ENCODE data around the gene CCDC110.

The CCDC110 gene

DNA sequence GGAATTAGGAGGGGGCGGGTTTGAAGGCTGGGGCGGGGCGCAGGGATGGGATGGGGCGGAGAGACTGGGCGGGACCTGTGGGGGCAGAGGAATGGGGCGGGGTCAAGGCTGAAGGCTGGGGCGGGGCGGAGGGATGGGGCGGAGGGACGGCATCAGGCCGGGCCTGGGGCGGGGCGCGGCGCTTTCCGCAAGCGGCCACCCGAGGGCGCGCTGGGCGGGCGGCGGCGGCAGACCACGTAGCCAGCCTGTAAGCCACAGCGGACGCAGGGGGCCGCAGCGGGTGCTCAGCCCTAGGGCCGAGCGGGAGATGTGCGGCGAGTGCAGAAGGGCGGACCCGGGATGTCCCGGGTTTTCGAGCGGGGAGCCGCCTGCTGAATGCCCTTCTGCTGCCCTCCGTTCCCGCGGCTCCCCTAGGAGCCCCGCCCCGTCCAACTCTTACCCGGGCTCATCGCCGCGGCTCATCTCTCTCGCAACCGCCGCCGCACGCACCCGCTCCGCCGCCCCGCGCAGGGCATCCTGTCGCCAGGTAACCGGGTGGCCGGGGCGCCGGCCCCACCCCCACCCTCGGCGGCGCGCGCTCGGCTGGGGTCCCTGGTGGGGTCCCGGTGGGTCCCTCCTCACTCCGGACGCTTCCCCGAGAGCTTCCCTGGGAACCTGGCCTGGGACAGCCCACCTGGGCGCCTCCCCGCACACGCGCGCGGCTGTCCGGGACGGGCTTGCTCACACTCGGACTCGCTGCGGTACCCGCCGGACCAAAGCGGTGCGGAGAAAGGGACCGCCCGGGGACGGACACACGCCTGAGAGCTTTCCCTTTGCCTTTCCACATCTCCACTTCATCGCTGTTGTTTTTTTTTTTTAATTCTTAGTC is at the start of gene CCDC110:
TSS of gene CCDC110 (minus strand) at position 499 of the 868 bp plus-strand sequence. CDS start at position 449, 50 bp downstream.
- no peak for FAIRE-seq

DNA sequence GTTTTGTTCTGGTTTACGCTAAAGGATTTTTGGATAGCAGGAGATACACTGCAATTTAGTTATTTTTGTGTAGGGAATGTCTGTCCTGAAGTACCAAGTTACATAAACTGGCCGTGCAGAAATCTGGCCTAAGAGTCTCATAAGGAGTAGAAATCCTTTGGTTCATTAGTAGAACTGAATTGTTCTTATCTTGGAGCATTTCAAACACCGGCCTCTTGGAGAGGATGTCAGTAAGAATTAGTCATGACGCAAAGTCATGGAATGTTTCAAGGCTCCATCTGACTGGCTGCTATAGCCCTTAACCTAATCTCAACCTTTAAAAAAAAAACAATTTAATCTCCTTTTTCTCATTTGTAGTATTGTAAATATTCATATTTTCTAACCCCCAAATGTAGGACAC is 48.6 kb upstream of the CCDC110 start:
- no peak for FAIRE-seq
- TF ChIP-seq, protein P1, sequence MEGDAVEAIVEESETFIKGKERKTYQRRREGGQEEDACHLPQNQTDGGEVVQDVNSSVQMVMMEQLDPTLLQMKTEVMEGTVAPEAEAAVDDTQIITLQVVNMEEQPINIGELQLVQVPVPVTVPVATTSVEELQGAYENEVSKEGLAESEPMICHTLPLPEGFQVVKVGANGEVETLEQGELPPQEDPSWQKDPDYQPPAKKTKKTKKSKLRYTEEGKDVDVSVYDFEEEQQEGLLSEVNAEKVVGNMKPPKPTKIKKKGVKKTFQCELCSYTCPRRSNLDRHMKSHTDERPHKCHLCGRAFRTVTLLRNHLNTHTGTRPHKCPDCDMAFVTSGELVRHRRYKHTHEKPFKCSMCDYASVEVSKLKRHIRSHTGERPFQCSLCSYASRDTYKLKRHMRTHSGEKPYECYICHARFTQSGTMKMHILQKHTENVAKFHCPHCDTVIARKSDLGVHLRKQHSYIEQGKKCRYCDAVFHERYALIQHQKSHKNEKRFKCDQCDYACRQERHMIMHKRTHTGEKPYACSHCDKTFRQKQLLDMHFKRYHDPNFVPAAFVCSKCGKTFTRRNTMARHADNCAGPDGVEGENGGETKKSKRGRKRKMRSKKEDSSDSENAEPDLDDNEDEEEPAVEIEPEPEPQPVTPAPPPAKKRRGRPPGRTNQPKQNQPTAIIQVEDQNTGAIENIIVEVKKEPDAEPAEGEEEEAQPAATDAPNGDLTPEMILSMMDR (IDR thresholded peaks at IDR 0.05; ENCODE audit: insufficient read depth, missing control alignments): no peak
- no peak for DNase-seq (ENCODE audit: insufficient read length, low spot score)

More for the DNA sequence above, at the start of gene CCDC110:
- TF ChIP-seq, protein P1 (IDR thresholded peaks at IDR 0.05; ENCODE audit: insufficient read depth, missing control alignments): peak; percentile 57
- peak; percentile 74 for DNase-seq (ENCODE audit: insufficient read length, low spot score)

DNA sequence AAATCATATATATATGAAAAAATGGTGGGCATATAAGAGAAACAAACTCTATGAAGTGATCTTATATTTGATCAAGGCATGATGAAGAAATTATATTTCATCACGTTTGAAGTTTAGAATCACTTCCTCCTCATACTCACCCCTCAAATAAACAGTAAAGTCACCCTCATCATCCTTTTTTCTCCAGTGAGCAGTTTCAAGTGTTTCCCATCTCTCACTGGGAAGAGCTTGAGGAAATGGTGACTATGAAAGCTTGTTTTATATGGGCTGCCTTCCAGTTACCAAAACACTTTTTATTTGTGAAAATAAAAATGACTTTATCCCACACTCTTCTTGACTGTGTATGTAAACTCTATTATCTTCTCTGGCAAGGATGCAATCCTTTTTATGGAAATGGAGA is 47.0 kb upstream of the CCDC110 start:
- FAIRE-seq: no peak
- TF ChIP-seq, protein P1 (IDR thresholded peaks at IDR 0.05; ENCODE audit: insufficient read depth, missing control alignments): no peak
- no peak for DNase-seq (ENCODE audit: insufficient read length, low spot score)

DNA sequence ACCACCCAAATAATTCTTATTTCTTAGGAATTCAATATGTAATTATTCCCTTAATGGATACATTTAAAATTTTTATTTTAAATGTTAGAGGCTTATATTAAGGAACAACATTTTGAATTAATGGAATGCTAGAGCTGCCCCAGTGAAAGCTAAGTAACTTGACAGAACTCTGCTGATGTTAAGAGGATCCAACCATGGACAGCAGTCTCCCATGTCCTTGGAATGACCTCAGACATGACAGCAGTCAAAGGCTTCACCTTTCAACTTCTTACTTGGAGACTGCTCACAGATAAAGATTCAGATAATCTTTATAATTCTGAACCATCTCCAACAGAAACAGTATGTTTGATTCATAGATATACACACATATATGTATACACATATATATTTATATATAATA is 46.5 kb upstream of the CCDC110 start:
- DNase-seq (ENCODE audit: insufficient read length, low spot score) (no peak), FAIRE-seq (no peak)
- TF ChIP-seq, protein P1 (IDR thresholded peaks at IDR 0.05; ENCODE audit: insufficient read depth, missing control alignments): no peak

DNA sequence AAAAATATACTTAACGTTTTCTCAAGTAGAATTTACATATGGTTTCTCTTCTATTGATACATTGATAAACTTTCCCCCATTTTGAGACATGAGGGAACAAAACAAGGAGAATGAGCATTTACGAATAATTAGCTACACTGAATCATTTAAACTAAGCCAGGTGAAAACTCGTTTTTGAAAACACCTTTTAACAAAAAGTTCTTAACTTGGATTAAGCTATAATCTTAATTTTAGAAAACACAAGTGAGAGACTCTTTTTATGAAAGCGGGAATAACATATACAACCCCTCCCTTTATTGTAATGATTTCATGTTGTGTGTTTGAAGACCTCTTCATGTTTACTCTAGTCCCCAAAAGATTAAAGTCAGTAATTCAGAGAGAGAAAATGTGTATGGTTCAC is 43.7 kb upstream of the CCDC110 start:
- FAIRE-seq (no peak), DNase-seq (ENCODE audit: insufficient read length, low spot score) (no peak)
- TF ChIP-seq, protein P1 (IDR thresholded peaks at IDR 0.05; ENCODE audit: insufficient read depth, missing control alignments): no peak

DNA sequence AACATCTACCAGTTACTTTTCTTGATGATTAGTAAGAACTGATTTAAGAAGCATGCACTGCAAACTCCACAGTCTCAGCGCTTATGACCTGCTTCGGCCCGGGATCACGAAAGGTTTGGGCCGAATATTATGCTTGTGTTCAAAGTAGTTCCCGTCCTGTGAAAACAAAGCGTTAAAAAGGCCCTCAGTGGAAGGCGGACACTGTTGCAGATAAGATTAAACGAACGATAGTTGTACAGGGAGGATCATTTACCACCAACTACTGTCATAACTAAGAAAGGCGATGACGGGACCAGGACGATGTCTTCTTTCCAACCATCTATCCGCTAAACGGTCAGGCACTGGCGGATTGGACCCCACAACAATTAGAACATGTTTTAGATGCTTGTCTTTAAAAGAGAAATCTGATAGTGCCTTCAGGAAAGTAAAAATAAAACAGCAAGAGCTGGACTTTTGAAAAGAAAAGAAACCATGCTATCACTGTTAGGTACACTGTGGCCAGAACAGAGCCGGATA is 42.7 kb upstream of the CCDC110 start:
- no peak for FAIRE-seq
- TF ChIP-seq, protein P1 (IDR thresholded peaks at IDR 0.05; ENCODE audit: insufficient read depth, missing control alignments): no peak

More for the DNA sequence above, 42.7 kb upstream of the CCDC110 start:
- DNase-seq (ENCODE audit: insufficient read length, low spot score): no peak

All from D721Med (cell line).